Measurements from ENCODE around the gene BRK1.
"Not testable (repeated sequence)": the region's sequence is repeated elsewhere in the genome, so short reads cannot be mapped to it uniquely, and the experiment has no call there.

Gene BRK1

DNA sequence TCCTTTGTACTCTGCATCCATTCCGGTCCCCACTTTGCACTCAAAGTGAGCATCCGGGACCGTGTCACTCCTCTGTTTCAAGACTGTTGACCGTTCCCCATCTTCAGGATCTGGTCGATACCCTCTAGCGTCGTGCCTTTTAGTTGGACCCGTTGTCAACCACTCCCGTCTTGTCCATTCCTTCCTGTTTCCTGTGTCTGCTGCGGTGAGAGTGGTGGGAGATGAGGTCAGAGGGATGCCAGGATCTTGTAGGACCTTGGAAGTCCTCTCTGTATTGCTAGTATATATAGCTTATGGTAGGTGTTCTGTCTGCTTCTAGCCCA lies 624 bp downstream of the BRK1 start:
- H3K4me3 ChIP-seq (ENCODE audit: low read depth, low read length): peak overlapping the region; percentile 99
- peak; percentile 54 for DNase-seq (ENCODE audit: low read depth)
- no peak for TF ChIP-seq POLR2A (IDR thresholded peaks at IDR 0.05; ENCODE audit: extremely low read depth, insufficient read length)
- TF ChIP-seq, protein P1, sequence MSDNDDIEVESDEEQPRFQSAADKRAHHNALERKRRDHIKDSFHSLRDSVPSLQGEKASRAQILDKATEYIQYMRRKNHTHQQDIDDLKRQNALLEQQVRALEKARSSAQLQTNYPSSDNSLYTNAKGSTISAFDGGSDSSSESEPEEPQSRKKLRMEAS (IDR thresholded peaks at IDR 0.05; ENCODE audit: low read depth, low read length): no peak
- TF ChIP-seq CTCF (IDR thresholded peaks at IDR 0.05; ENCODE audit: low read depth, low read length): no peak
- no peak for TF ChIP-seq MYC (IDR thresholded peaks at IDR 0.05; ENCODE audit: low read depth, low read length)

GRCh38 chr3:10116928-10117327 lies 1.5 kb downstream of the BRK1 start:
- H3K4me3 ChIP-seq (ENCODE audit: low read depth, low read length): peak overlapping the region; percentile 99
- TF ChIP-seq POLR2A (IDR thresholded peaks at IDR 0.05; ENCODE audit: extremely low read depth, insufficient read length) (no peak), MYC (IDR thresholded peaks at IDR 0.05; ENCODE audit: low read depth, low read length) (no peak), CTCF (IDR thresholded peaks at IDR 0.05; ENCODE audit: low read depth, low read length) (no peak)
- TF ChIP-seq, protein P1 (IDR thresholded peaks at IDR 0.05; ENCODE audit: low read depth, low read length): no peak
- DNase-seq (ENCODE audit: low read depth): no peak

GRCh38 chr3:10119376-10119775 lies 3.9 kb downstream of the BRK1 start:
- TF ChIP-seq POLR2A (IDR thresholded peaks at IDR 0.05; ENCODE audit: extremely low read depth, insufficient read length) (no peak), CTCF (IDR thresholded peaks at IDR 0.05; ENCODE audit: low read depth, low read length) (no peak), MYC (IDR thresholded peaks at IDR 0.05; ENCODE audit: low read depth, low read length) (no peak)
- TF ChIP-seq, protein P1 (IDR thresholded peaks at IDR 0.05; ENCODE audit: low read depth, low read length): no peak
- no peak for DNase-seq (ENCODE audit: low read depth)
- H3K4me3 ChIP-seq (ENCODE audit: low read depth, low read length): no peak overlapping the region

- no peak overlapping the region for H3K4me3 ChIP-seq (ENCODE audit: low read depth, low read length)
- DNase-seq (ENCODE audit: low read depth): no peak
- TF ChIP-seq CTCF (IDR thresholded peaks at IDR 0.05; ENCODE audit: low read depth, low read length) (no peak), MYC (IDR thresholded peaks at IDR 0.05; ENCODE audit: low read depth, low read length) (no peak), POLR2A (IDR thresholded peaks at IDR 0.05; ENCODE audit: extremely low read depth, insufficient read length) (no peak)
- TF ChIP-seq, protein P1 (IDR thresholded peaks at IDR 0.05; ENCODE audit: low read depth, low read length): no peak
Measured at GRCh38 chr3:10121064-10121463, 5.6 kb downstream of the BRK1 start.

GRCh38 chr3:10122724-10123123 lies 7.2 kb downstream of the BRK1 start:
- H3K4me3 ChIP-seq (ENCODE audit: low read depth, low read length): no peak overlapping the region
- no peak for TF ChIP-seq MYC (IDR thresholded peaks at IDR 0.05; ENCODE audit: low read depth, low read length)
- DNase-seq (ENCODE audit: low read depth): no peak

DNA sequence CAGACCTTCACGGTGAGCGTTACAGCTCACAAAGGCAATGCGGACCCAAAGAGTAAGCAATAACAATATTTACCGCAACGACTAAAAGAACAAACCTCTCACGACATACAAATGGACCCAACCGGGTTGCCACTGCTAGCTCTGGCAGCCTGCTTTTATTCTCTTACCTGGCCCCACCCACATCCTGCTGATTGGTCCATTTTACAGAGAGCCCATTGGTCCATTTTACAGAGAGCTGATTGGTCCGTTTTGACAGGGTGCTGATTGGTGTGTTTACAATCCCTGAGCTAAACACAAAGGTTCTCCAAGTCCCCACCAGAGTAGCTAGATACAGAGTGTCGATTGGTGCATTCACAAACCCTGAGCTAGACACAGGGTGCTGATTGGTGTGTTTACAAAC lies 20.4 kb downstream of the BRK1 start:
- H3K4me3 ChIP-seq (ENCODE audit: low read depth, low read length); DNase-seq (ENCODE audit: low read depth): not testable (repeated sequence)

DNA sequence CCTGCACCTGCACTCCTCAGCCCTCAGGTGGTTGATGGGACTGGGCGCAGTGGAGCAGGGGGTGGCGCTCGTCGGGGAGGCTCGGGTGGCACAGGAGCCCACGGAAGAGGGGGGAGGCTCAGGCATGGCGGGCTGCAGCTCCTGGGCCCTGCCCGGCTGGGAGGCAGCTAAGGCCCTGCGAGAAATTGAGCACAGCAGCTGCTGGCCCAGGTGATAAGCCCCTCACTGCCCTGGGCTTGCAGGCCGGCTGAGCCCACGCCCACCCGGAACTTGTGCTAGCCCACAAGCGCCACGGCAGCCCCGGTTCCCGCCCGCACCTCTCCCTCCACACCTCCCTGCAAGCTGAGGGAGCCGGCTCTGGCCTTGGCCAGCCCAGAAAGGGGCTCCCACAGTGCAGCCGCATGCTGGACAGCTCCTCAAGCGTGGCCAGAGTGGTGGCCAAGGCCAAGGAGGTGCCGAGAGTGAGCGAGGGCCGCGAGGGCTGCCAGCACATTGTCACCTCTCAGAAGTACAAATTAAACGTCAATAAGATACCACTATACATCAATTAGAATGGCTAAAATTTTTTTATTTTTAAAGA lies 21.0 kb downstream of the BRK1 start:
- H3K4me3 ChIP-seq (ENCODE audit: low read depth, low read length): no peak overlapping the region
- no peak for DNase-seq (ENCODE audit: low read depth)
- no peak for TF ChIP-seq CTCF (IDR thresholded peaks at IDR 0.05; ENCODE audit: low read depth, low read length)
- TF ChIP-seq, protein P1 (IDR thresholded peaks at IDR 0.05; ENCODE audit: low read depth, low read length): no peak
- TF ChIP-seq POLR2A (IDR thresholded peaks at IDR 0.05; ENCODE audit: extremely low read depth, insufficient read length): no peak
- no peak for TF ChIP-seq MYC (IDR thresholded peaks at IDR 0.05; ENCODE audit: low read depth, low read length)

Measured in NB4 (cell line).